Mesendoderm (in vitro differentiated cells): ENCODE data around the gene ZNF157. TPM values are rescaled to one million over a fixed set of nuclear protein-coding genes. Genes with fewer than 3 reads are reported as not detected.

Source experiments
- small RNA-seq: library from polyadenylated mRNA; stranded (forward); fragments of <200 nt; extraction: miRNeasy Mini kit (QIAGEN cat#:217004); gene quantifications from one replicate; pipeline ENCODE3, GENCODE V24; 2013; ENCODE audit not compliant: insufficient read depth

ZNF157 gene

Small RNA genes within 50 kb of the gene (small RNA-seq; reads per million reads assigned to genes)
- gene SNORA11C = not detected
